K562 (cell line): ENCODE measurements around the gene STYXL1. TPM values are rescaled to one million over a fixed set of nuclear protein-coding genes. Genes with fewer than 3 reads are reported as not detected.
A peak's percentile ranks its signal among the peaks of the same experiment; 100 is the strongest.

Source experiments
- ATAC-seq: fragments of 200-7000 bp; cut with Tn5 transposase; 3 replicates; pipeline ENCODE4 v1.9.1; 2020; ENCODE audit warnings: moderate library complexity
- BruUV-seq: library from RNA; stranded (reverse); fragments of 400-500 nt; replicated peaks from 2 replicates; lab custom pipeline; 2021; lab: Mats Ljungman, UMichigan
- CTCF ChIA-PET: fragments of 300-600 bp; formaldehyde crosslinking; extraction: SDS; loops from one replicate; lab custom pipeline; 2021; ENCODE audit warnings: low intra/inter-chr PET ratio; lab: Yijun Ruan, JAX
- POLR2A ChIA-PET: fragments of 300-600, 350-650 bp; sonication (Branson Sonifier 250); formaldehyde crosslinking; extraction: SDS; loops from one replicate; lab custom pipeline; 2021; ENCODE audit warnings: antibody characterized with exemption, inconsistent platforms; lab: Yijun Ruan, JAX
- DNase-seq, 4 experiments: peaks; one replicate each; pipeline versions ENCODE4 v3.0.0 to v3.0.0-alpha.2; 2011 to 2018; ENCODE audit warnings: low spot score in 3 of 4, mixed read lengths in 3 of 4; ENCODE audit errors: extremely low read depth in 1 of 4
- FAIRE-seq: peaks from 2 replicates; lab custom pipeline; 2011; peaks lifted over from hg19 to GRCh38; lab: Jason Lieb, UNC
- H2AFZ ChIP-seq: 2 replicates; pipeline ENCODE4 v1.6.0; 2011; ENCODE audit warnings: low read depth, low read length, control low read depth, inconsistent platforms
- H3K27ac ChIP-seq: fragments of 200-600 bp; 3 replicates; pipeline ENCODE4 v1.8.0; 2011; ENCODE audit warnings: low read depth, mild to moderate bottlenecking, control low read depth, inconsistent platforms, low read length, moderate library complexity, mixed read lengths; ENCODE audit errors: extremely low read depth
- H3K27me3 ChIP-seq, 2 experiments: fragments of 300-600 bp in 1 of 2; 2 replicates in 1 of 2; 3 replicates in 1 of 2; pipeline versions ENCODE4 v1.6.0 to v1.8.0; 2011; ENCODE audit warnings: inconsistent platforms in 2 of 2, low read length in 2 of 2, mild to moderate bottlenecking in 1 of 2, mixed read lengths in 1 of 2, moderate library complexity in 1 of 2; ENCODE audit not compliant: control insufficient read depth in 2 of 2, insufficient read depth in 2 of 2
- H3K36me3 ChIP-seq: fragments of 300-600 bp; 3 replicates; pipeline ENCODE4 v1.8.0; 2011; ENCODE audit warnings: mild to moderate bottlenecking, low read length, inconsistent platforms; ENCODE audit not compliant: control insufficient read depth, insufficient read depth
- H3K4me1 ChIP-seq, 2 experiments: fragments of 200-600 bp in 1 of 2; replicated peaks in 1 of 2; 2 replicates in 1 of 2; 3 replicates in 1 of 2; pipeline versions ENCODE4 v1.5.1 to v1.8.0; 2011; ENCODE audit warnings: inconsistent platforms in 2 of 2, low read length in 2 of 2, mild to moderate bottlenecking in 1 of 2, mixed read lengths in 1 of 2, moderate library complexity in 1 of 2; ENCODE audit not compliant: control insufficient read depth in 2 of 2, insufficient read depth in 2 of 2
- H3K4me2 ChIP-seq: 2 replicates; pipeline ENCODE4 v1.6.1; 2011; ENCODE audit warnings: low read length, control low read depth, inconsistent platforms, mixed read lengths; ENCODE audit not compliant: insufficient read depth
- H3K4me3 ChIP-seq: fragments of 200-600 bp; sonication (generic), shearing (Covaris generic); 2 replicates; pipeline ENCODE4 v1.5.1; 2016; ENCODE audit warnings: control low read depth, inconsistent platforms
- H3K79me2 ChIP-seq: fragments of 200-600 bp; 3 replicates; pipeline ENCODE4 v1.8.0; 2011; ENCODE audit warnings: low read length, inconsistent platforms; ENCODE audit not compliant: control insufficient read depth, insufficient read depth
- H3K9ac ChIP-seq, 2 experiments: 2 replicates each; pipeline versions ENCODE4 v1.6.0 to v1.6.1; 2011; ENCODE audit warnings: low read depth in 2 of 2, low read length in 2 of 2, control low read depth in 1 of 2, inconsistent platforms in 1 of 2, mild to moderate bottlenecking in 1 of 2, mixed read lengths in 1 of 2; ENCODE audit not compliant: insufficient read depth in 1 of 2
- H3K9me1 ChIP-seq: one replicate; pipeline ENCODE4 v1.6.0; 2011; ENCODE audit warnings: inconsistent platforms, mild to moderate bottlenecking, low read length, moderate library complexity; ENCODE audit not compliant: control insufficient read depth, insufficient read depth
- H3K9me3 ChIP-seq: replicated peaks from 2 replicates; pipeline ENCODE4 v1.5.1; 2011; ENCODE audit warnings: low read depth, low read length, inconsistent platforms; ENCODE audit not compliant: control insufficient read depth, insufficient read depth
- H4K20me1 ChIP-seq: replicated peaks from 2 replicates; pipeline ENCODE4 v1.6.1; 2011; ENCODE audit warnings: low read length, inconsistent platforms, mixed read lengths; ENCODE audit not compliant: control insufficient read depth, insufficient read depth
- TSC22D4 ChIP-seq: fragments of 450-650 bp; IDR thresholded peaks from 2 replicates; pipeline ENCODE4 v1.6.1; 2016; ENCODE audit warnings: missing genetic modification characterization, missing biosample characterization, control low read depth
- WGBS: fragments of 100-300 bp; shearing (Covaris generic); methylation state at CpG from one replicate; pipeline ENCODE4 v1.1.6; 2016; ENCODE audit warnings: low coverage, mixed read lengths; ENCODE audit not compliant: insufficient coverage; ENCODE audit errors: missing lambda C conversion rate; 5-methylcytosine and 5-hydroxymethylcytosine counted together
- in situ Hi-C: fragments of 300-500 bp; cut with MboI; formaldehyde crosslinking; loops from 4 replicates; pipeline ENCODE4 v1.15.0; 2018; ENCODE audit warnings: inconsistent platforms, mixed read lengths
- intact Hi-C: fragments of 100-400 bp; cut with micrococcal nuclease; formaldehyde crosslinking; loops from 2 replicates; pipeline ENCODE4 v1.14.2; 2022
- polyA plus RNA-seq, 8 experiments: library from polyadenylated mRNA; depleted of rRNA in 4 of 8; stranded (reverse) in 5 of 8; unstranded in 3 of 8; fragments of >200 nt; fragmentation: Nextera tagmentation in 2 of 8; fragmentation: Illumina TruSeq in 1 of 8; extraction: Ambion mirVana in 2 of 8; extraction: Trizol in 1 of 8; gene quantifications; 2 replicates each; pipeline versions ENCODE4 v1.2.1 to v1.2.3, GENCODE V29; 2011 to 2014; ENCODE audit warnings: inconsistent platforms in 1 of 8, missing spikeins in 1 of 8
- total RNA-seq, 7 experiments: library from RNA; depleted of rRNA in 6 of 7; stranded (reverse); fragments of >200 nt in 6 of 7; fragmentation: Illumina TruSeq in 2 of 7; extraction: Trizol in 2 of 7; gene quantifications; 2 replicates each; pipeline versions ENCODE4 v1.2.1 to v1.2.3, GENCODE V29; 2011 to 2021; ENCODE audit warnings: low replicate concordance in 1 of 7
- TF ChIP-seq, protein P1 (sequence below): fragments of 250-450 bp; sonication (Bioruptor Pico); IDR thresholded peaks from 2 replicates; pipeline ENCODE4 v1.4.0; 2020; ENCODE audit warnings: mild to moderate bottlenecking, moderate library complexity
- TF ChIP-seq, protein P2 (sequence below), 3 experiments: IDR thresholded peaks in 2 of 3; conservative IDR thresholded peaks in 1 of 3; 2 replicates each; pipeline ENCODE4 v1.5.1; 2011 to 2012; ENCODE audit warnings: low read length in 3 of 3, mild to moderate bottlenecking in 3 of 3, control low read depth in 2 of 3, improper control_type of control experiment in 1 of 3, inconsistent platforms in 1 of 3, low read depth in 1 of 3, mixed read lengths in 1 of 3, moderate library complexity in 1 of 3; ENCODE audit not compliant: insufficient read depth in 2 of 3
- TF ChIP-seq, protein P3 (sequence below): sonication (generic); formaldehyde crosslinking; IDR thresholded peaks from 2 replicates; pipeline ENCODE4 v1.8.1; 2023; ENCODE audit warnings: mild to moderate bottlenecking, missing genetic modification reagents

The STYXL1 gene
- total and polyA plus RNA-seq, 9 of the 15 experiments (the other 6 are each of a cell fraction or from before 2014, with no cell fraction given): 36.5 to 97.2 (median 49.9) TPM

DNA sequence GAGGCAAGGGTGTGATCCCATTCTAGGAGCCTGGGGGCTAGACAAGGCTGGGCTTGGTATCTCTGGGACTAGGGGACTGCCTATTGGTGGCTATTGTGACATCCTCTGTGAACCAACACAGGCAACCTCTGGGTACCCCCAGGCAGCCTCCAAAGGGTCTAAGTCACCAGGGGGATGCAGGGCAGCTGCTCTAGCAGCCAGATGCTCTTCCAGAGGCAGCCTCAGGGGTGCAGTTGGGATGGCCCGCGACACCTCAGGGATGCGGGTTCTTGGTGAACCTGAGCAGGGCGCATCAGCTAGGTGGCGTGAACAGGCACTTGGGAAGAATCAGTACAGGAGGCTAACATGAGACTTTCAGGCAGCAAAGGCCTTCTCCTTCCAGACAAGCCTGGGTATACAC lies 51.8 kb downstream of the STYXL1 start:
- TF ChIP-seq, protein P1, sequence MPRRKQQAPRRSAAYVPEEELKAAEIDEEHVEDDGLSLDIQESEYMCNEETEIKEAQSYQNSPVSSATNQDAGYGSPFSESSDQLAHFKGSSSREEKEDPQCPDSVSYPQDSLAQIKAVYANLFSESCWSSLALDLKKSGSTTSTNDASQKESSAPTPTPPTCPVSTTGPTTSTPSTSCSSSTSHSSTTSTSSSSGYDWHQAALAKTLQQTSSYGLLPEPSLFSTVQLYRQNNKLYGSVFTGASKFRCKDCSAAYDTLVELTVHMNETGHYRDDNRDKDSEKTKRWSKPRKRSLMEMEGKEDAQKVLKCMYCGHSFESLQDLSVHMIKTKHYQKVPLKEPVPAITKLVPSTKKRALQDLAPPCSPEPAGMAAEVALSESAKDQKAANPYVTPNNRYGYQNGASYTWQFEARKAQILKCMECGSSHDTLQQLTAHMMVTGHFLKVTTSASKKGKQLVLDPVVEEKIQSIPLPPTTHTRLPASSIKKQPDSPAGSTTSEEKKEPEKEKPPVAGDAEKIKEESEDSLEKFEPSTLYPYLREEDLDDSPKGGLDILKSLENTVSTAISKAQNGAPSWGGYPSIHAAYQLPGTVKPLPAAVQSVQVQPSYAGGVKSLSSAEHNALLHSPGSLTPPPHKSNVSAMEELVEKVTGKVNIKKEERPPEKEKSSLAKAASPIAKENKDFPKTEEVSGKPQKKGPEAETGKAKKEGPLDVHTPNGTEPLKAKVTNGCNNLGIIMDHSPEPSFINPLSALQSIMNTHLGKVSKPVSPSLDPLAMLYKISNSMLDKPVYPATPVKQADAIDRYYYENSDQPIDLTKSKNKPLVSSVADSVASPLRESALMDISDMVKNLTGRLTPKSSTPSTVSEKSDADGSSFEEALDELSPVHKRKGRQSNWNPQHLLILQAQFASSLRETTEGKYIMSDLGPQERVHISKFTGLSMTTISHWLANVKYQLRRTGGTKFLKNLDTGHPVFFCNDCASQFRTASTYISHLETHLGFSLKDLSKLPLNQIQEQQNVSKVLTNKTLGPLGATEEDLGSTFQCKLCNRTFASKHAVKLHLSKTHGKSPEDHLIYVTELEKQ (CRISPR knock-in tag): no peak
- TF ChIP-seq, protein P2, sequence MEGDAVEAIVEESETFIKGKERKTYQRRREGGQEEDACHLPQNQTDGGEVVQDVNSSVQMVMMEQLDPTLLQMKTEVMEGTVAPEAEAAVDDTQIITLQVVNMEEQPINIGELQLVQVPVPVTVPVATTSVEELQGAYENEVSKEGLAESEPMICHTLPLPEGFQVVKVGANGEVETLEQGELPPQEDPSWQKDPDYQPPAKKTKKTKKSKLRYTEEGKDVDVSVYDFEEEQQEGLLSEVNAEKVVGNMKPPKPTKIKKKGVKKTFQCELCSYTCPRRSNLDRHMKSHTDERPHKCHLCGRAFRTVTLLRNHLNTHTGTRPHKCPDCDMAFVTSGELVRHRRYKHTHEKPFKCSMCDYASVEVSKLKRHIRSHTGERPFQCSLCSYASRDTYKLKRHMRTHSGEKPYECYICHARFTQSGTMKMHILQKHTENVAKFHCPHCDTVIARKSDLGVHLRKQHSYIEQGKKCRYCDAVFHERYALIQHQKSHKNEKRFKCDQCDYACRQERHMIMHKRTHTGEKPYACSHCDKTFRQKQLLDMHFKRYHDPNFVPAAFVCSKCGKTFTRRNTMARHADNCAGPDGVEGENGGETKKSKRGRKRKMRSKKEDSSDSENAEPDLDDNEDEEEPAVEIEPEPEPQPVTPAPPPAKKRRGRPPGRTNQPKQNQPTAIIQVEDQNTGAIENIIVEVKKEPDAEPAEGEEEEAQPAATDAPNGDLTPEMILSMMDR (IDR thresholded peaks at IDR 0.05 in 2 of 3, conservative IDR thresholded peaks at IDR 0.05 in 1 of 3; ENCODE audit: insufficient read depth in 2 of 3, low read depth in 1 of 3, low read length in 3 of 3): peak in 1 of 3 experiments; percentile 29; a peak in 1 of 6 replicates
- TF ChIP-seq, protein P3, sequence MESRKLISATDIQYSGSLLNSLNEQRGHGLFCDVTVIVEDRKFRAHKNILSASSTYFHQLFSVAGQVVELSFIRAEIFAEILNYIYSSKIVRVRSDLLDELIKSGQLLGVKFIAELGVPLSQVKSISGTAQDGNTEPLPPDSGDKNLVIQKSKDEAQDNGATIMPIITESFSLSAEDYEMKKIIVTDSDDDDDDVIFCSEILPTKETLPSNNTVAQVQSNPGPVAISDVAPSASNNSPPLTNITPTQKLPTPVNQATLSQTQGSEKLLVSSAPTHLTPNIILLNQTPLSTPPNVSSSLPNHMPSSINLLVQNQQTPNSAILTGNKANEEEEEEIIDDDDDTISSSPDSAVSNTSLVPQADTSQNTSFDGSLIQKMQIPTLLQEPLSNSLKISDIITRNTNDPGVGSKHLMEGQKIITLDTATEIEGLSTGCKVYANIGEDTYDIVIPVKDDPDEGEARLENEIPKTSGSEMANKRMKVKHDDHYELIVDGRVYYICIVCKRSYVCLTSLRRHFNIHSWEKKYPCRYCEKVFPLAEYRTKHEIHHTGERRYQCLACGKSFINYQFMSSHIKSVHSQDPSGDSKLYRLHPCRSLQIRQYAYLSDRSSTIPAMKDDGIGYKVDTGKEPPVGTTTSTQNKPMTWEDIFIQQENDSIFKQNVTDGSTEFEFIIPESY (CRISPR knock-in tag): peak; percentile 96
- no peak for TF ChIP-seq TSC22D4 (tag)
- no TSS peak for BruUV-seq
- DNase-seq (no peak), ATAC-seq (no peak), FAIRE-seq (no peak)
- Histone ChIP-seq H3K4me2 (no peak overlapping the region), H3K27ac (no peak overlapping the region), H2AFZ (no peak overlapping the region), H3K79me2 (peaks cover 2% of the 10 kb centered on the region; the same call in 1 of the 3 replicates), H3K9me1 (no peaks in the 10 kb centered on the region), H3K36me3 (peaks cover 16% of the 10 kb centered on the region; the same call in 1 of the 3 replicates), H4K20me1 (0 out of 2 replicates have a peak, but pooled peaks cover under 1% of the 10 kb centered on the region), H3K9me3 (no peaks in the 10 kb centered on the region), H3K9ac (0 out of 4 replicates have a peak overlapping the region, but pooled peaks of 1 of the 2 experiments have one; percentile 69), H3K27me3 (no peaks in the 10 kb centered on the region), H3K4me1 (peaks cover 22 to 46% of the 10 kb centered on the region in 2 experiments), H3K4me3 (no peak overlapping the region)
- WGBS: 96% methylated on average over 5 of the region's 5 CpGs
- CTCF ChIA-PET: no interaction called here
- in situ Hi-C loops (no loop called here), intact Hi-C loops (no loop called here)
- POLR2A ChIA-PET: no interaction called here
